Measurements from ENCODE around the gene ZW10.

DNA sequence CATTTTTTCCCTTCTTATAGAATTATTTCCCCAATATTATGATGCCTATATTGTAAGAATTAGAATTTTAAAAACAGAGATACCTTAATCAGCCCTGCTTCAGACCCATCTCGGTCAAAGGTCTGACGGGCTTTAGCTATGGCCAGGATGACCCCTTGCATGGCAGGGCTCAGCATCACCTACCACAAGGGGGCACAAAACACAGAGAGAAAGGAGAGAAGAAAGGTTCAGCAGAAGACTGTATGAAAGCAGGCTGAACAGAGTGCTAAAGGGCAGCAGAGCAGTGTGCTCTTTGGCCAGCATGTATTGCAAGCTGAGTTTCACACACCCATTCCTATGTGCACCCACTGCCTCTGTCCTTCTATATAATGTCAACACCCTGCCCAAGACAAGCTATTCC, 32.9 kb upstream of the ZW10 start:
- TF ChIP-seq, protein P1, sequence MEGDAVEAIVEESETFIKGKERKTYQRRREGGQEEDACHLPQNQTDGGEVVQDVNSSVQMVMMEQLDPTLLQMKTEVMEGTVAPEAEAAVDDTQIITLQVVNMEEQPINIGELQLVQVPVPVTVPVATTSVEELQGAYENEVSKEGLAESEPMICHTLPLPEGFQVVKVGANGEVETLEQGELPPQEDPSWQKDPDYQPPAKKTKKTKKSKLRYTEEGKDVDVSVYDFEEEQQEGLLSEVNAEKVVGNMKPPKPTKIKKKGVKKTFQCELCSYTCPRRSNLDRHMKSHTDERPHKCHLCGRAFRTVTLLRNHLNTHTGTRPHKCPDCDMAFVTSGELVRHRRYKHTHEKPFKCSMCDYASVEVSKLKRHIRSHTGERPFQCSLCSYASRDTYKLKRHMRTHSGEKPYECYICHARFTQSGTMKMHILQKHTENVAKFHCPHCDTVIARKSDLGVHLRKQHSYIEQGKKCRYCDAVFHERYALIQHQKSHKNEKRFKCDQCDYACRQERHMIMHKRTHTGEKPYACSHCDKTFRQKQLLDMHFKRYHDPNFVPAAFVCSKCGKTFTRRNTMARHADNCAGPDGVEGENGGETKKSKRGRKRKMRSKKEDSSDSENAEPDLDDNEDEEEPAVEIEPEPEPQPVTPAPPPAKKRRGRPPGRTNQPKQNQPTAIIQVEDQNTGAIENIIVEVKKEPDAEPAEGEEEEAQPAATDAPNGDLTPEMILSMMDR (conservative IDR thresholded peaks at IDR 0.05), result peak; percentile 61
- no peak for TF ChIP-seq EZH2 (IDR thresholded peaks at IDR 0.05; ENCODE audit: low read depth)

All from PC-9 (cell line).